ENCODE results near the gene CA11.

CA11 gene

DNA sequence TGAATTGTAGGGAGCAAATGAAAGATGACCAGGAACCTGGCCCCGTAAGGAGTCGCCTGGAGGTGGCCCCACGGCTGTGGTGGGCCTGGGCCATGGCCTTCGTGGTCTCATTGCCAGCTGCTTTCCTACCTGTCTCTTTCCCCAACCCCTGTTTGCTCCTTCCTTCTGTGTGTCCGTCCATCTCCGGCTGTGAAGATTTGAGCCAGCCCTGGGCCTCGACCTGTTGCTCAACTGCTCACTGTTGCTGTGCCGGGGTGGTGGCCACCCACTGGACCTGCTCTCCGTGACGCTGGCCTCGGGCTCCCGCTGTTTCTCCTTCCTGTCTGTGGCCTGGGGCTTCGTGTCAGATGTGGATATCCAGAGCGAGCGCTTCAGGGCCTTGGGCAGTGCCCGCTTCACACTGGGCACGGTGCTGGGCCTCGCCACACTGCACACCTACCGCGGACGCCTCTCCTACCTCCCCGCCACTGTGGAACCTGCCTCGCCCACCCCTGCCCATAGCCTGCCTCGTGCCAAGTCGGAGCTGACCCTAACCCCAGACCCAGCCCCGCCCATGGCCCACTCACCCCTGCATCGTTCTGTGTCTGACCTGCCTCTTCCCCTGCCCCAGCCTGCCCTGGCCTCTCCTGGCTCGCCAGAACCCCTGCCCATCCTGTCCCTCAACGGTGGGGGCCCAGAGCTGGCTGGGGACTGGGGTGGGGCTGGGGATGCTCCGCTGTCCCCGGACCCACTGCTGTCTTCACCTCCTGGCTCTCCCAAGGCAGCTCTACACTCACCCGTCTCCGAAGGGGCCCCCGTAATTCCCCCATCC lies 17.3 kb downstream of the CA11 start:
- DNase-seq (ENCODE audit: low read depth) = no peak

- DNase-seq (ENCODE audit: low read depth) = no peak
Observed at GRCh38 chr19:48627865-48628314, 18.1 kb downstream of the CA11 start.

GRCh38 chr19:48627201-48627864 lies 18.7 kb downstream of the CA11 start:
- DNase-seq (ENCODE audit: low read depth) = no peak

DNA sequence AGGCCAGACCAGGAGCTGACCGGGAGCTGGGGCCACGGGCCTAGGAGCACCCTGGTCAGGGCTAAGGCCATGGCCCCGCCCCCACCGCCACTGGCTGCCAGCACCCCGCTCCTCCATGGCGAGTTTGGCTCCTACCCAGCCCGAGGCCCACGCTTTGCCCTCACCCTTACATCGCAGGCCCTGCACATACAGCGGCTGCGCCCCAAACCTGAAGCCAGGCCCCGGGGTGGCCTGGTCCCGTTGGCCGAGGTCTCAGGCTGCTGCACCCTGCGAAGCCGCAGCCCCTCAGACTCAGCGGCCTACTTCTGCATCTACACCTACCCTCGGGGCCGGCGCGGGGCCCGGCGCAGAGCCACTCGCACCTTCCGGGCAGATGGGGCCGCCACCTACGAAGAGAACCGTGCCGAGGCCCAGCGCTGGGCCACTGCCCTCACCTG lies 20.1 kb downstream of the CA11 start:
- no peak for DNase-seq (ENCODE audit: low read depth)

GRCh38 chr19:48624791-48625723 lies 20.9 kb downstream of the CA11 start:
- DNase-seq (ENCODE audit: low read depth) = no peak

DNA sequence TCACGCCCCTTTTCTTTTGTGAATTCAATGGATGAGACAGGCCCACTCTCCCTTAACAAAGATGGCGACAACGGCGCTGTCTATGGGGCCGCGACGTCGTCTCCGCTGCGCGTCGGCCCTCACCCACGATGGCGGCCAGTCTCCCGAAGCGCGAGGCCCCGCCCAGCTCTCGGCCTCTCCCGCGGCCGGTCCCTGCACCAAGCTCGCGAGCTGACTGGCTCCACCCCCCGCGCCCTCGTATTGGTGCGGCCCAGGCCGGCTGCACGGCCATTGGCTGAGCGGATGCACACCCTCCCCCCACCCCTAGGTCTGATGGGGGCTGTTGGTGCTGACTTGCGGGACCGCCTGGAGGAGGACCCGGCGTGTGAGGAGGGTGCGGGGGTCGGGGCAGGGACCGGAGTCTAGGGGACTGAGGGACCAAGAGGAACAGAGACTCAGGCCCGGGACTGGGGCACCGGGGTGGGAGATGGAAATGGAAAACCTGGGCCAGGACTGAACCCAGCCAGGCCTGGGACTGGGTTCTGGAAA lies 21.9 kb downstream of the CA11 start:
- peak; percentile 91 for DNase-seq (ENCODE audit: low read depth)

DNA sequence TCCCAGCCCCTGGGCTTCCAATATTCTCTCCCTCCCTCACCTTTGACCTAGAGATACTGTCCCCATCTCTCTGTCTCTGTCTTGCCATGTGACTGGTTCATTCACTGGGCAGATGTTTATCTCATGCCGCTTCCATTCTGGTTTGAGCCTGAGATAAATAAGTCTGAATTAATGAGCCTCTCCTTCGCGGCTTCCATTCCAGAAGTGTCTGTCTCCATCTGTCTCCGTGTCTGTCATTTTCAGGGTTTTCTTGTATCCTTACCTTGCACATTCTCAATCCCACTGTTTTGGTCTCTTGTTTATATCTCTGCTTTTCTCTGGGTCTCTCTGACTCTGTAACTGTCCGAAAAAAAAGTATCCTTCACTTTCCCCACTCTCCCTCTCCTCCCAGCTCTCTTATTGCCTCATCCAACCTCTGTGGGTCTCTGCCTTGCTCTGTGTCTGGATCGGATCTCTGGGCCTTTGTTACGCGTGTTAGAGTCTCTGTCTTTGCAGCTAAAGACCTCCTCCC lies 22.4 kb downstream of the CA11 start:
- no peak for DNase-seq (ENCODE audit: low read depth)

DNA sequence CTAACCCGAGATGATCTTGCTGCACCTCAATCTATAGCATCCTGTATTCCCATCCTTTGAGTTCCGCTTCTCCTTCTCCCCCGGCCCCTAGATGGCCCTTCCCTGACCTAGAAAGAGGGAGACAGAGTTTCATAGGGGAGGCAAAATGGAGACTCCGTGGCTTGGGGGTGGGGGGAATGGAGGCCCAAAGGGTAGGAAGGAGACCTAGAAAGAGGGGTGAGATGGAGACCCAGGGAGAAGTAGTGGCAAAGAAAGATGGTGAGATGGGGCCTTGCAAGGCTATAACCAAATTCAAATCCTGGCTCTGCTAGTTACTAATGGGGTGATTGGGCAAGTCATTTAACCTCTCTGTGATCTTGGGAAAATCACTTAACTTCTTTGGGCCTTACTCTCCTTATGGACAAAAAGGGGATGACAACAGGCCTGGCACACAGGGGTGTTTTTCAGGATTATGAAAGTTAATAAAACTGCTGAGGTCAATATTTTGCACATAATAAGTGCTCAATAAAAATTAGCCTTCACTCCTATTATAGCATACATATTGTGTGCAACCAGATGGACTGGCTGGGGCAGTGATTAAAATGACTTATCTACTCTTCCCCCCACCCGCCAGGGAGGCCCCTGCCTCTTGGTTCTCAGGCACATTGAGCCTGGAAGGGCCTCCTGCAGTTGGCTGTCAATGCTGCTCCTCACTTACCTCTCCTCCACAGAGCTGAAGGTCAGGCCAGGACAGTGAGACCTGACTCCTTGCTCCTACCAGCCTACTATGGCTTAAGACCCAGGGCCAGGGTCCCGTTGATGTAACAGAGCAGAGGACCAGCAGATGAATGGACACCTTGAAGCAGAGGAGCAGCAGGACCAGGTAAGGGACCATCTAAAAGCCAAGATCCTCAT lies 26.0 kb downstream of the CA11 start:
- DNase-seq (ENCODE audit: low read depth) = no peak

DNA sequence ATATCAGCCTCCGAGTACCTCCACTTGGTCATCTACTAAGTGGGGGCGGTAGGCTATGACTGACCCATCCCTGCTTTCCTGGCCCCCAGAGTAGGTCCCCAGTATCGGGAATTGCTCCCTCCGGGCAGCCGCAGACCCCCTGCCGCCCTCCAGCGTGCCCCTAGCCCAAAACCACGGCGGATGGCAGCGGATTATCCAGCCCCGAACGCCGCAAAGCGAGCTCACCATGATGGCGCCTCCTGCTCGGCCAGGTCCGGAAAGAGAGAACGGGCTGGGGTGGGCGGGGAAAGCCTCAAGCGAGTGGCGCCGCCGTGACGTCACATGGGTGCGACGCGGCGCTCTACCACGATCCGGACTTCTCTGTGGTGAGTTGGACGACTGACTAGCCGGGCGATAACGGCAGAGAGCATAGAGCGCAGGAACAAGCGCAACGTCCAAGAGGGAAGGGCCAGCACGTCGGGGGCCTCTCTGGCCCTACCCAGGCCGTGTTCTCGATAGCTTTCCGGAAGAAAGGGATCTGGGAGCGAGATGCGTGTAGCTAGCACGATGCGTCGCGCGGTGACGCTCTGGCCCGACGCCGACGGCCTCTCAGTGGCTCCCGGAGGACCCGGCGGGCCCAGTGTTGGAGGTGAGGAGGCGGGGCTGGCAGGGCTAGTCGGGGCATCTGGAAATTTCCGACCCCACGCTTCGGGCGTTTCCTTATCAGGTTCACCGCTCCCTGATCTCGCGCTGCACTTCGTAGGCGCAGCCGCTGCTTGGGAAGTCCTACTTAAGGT lies 26.9 kb downstream of the CA11 start, which contains the start of the genes RPL18 and SPHK2:
TSS of gene RPL18 (minus strand) at position 263 of the 776 bp plus-strand sequence. CDS start at position 228, 35 bp downstream.
TSS of gene SPHK2 (plus strand) at position 591 of the 776 bp plus-strand sequence. CDS start 1,009 bp downstream, outside the sequence.
- DNase-seq (ENCODE audit: low read depth) = peak; percentile 100

DNA sequence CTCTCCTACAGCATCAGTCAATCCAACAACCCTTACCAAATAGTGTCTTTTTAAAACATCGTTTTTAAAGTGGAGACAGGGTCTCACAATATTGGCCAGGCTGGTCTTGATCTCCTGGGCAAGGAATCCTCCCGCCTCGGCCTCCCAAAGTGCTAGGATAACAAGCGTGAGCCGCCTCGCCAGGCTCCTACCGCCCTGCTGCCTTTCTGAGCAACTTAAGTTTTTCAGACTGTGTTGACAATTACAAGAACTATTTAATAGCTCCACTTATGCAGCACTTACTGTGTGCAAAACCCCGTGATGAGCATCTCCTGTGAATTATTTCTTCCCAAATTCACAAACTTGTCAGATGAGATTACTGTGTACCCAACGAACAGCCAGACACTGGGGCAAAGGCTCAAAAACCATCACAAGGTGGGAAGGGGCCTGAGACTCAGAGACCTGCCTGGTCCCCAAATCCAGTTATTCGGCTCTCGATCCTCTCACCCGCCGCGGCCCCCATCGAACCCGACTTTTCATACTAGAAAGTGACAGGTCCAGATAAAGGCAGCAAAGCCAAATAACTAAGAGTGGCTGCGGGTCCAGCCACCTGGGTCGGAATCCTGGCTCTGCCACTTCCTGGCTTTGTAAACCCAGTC lies 27.6 kb downstream of the CA11 start:
- no peak for DNase-seq (ENCODE audit: low read depth)

DNA sequence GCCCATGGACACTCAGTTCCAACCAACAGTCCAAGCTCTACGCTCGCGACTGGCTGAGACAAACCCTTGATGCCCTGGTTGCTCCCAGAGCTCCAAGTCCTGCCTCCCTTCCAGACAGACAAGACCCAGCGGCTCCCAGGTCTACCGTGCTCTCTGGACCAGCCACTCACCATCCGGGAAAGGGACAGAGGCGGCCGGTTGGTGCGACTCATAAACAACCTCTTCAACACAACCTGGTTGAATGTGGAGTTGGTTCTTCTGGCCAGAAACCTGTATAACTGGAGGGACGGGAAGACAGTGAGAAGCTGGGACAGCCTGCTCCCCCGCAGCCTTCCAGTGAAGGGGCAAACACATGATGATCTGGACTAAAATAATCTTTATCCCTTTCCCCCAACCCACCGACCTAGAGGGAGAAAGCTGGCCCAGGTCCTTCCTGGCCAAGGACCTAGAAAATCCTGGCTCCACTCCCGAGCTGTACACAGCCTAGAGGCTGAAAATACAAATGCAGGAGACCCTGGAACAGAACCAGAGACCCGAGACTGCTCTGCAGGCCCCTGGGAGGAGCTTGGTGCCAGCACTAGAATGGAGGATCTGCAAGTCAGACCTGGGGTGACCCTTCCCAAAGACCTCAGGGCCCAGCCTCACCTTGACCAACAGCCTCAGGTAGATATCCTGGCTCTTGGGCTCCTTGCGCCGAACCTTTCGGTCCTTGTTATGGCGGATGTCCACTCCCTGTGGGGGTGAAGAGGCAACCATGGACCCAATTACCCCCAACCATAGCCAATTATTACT lies 28.6 kb downstream of the CA11 start:
- no peak for DNase-seq (ENCODE audit: low read depth)

- no peak for DNase-seq (ENCODE audit: low read depth)
Observed at GRCh38 chr19:48616491-48617056, 29.4 kb downstream of the CA11 start.

- DNase-seq (ENCODE audit: low read depth) = no peak
Observed at GRCh38 chr19:48616041-48616436, 29.9 kb downstream of the CA11 start.

DNA sequence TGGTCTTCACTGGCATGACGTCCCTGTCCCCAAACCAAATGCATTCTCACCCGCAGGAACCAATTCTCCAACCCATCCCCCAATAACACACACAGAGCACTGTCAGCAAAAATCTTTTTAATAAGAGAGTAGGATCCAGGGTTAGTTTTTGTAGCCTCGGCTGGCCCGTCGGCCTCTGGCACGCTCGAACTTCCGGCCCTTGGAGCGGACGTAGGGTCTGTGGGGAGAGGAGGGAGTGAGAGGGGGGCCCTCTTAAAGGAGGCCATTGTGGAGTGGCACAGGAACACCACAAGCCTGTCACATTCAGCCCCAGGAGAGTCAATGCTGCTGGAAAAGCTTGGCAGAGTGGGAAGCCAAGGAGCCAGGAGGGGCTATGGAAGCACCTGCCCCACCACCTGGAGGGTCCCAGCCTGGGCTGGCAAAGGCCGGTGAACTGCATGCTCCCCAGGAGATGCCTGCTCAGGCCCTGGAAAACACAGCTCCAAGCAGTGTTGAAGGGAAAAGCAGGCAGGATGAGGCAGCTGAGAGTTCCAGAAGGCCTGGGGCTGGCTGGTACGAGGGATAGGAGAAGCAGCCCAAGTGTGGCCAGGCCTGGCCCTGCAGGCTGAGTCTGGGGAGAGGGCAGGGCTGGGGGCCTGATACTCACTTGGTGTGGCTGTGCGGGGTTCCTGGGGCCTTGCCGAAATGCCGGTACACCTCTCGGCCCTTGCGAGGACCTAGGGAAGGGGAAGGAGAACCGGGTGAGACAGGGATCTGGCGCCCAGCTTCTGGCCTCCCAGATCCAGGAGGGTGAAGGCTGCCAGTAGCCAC lies 30.6 kb downstream of the CA11 start:
- no peak for DNase-seq (ENCODE audit: low read depth)

GRCh38 chr19:48614436-48615230 lies 31.4 kb downstream of the CA11 start, which contains the start of gene FAM83E:
Gene FAM83E, minus strand, starts transcription at chr19:48615076. Its CDS starts 1,704 bp downstream, at chr19:48613372.
- no peak for DNase-seq (ENCODE audit: low read depth)

DNA sequence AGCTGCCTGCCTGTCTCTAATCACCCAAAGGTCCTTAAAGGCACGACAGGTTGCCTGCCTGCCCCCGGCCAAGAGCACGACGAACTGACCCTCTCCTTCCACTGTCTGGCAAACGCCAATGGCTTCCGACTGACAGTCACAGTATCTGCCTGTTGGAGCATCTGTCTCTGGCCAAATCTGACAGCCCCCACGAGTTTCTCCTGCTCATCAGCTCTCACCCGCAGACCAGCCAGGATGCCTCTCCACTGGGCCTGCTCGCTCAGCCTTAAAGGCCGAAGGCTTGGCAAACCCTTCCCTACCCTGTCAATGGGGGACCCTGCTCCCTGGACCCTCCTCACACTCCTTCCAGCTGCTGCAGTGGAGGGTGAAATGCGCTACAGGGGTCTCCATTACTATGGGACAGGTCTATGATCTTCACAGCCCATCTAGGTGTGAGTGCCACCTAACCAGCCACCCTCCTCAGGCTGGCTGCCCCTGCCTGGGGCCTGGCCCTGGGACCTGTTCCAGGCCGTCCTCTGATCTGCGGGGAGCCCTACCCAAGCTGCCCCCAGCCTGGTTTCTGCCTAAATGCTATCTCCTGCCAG lies 32.0 kb downstream of the CA11 start:
- no peak for DNase-seq (ENCODE audit: low read depth)

Data from GM04504 (cell line).